Gastrocnemius medialis (tissue), 4 donors: Measurements from ENCODE around the gene DUSP22.

ENCODE experiments used
- POLR2A ChIP-seq, 2 donors: fragments of 450-650 bp; IDR thresholded peaks; one replicate each; pipeline ENCODE4 v1.6.1; 2017; ENCODE audit warnings: antibody characterized with exemption in 2 of 2, mild to moderate bottlenecking in 2 of 2, moderate library complexity in 2 of 2
- TF ChIP-seq, protein P1 (sequence below), 5 experiments: fragments of 450-650 bp in 3 of 5; fragments of 200-600 bp in 2 of 5; sonication (generic) in 2 of 5; IDR thresholded peaks in 4 of 5; conservative IDR thresholded peaks in 1 of 5; 1 replicate in 4 of 5; 2 replicates in 1 of 5; pipeline ENCODE4 v1.5.1; 2016 to 2019; ENCODE audit warnings: antibody characterized with exemption in 5 of 5, mild to moderate bottlenecking in 3 of 5, moderate library complexity in 3 of 5

- no peak for TF ChIP-seq POLR2A (IDR thresholded peaks at IDR 0.05)
- TF ChIP-seq, protein P1, sequence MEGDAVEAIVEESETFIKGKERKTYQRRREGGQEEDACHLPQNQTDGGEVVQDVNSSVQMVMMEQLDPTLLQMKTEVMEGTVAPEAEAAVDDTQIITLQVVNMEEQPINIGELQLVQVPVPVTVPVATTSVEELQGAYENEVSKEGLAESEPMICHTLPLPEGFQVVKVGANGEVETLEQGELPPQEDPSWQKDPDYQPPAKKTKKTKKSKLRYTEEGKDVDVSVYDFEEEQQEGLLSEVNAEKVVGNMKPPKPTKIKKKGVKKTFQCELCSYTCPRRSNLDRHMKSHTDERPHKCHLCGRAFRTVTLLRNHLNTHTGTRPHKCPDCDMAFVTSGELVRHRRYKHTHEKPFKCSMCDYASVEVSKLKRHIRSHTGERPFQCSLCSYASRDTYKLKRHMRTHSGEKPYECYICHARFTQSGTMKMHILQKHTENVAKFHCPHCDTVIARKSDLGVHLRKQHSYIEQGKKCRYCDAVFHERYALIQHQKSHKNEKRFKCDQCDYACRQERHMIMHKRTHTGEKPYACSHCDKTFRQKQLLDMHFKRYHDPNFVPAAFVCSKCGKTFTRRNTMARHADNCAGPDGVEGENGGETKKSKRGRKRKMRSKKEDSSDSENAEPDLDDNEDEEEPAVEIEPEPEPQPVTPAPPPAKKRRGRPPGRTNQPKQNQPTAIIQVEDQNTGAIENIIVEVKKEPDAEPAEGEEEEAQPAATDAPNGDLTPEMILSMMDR (IDR thresholded peaks at IDR 0.05 in 4 of 5, conservative IDR thresholded peaks at IDR 0.05 in 1 of 5), result no peak
Observed at GRCh38 chr6:389143-389542, 96.9 kb downstream of the DUSP22 start.
